GM19239 (cell line): Measurements from ENCODE around the gene TNFSF15.
A peak's percentile ranks its signal among the peaks of the same experiment; 100 is the strongest.

Experiments
- DNase-seq: peaks from one replicate; pipeline ENCODE4 v3.0.0; 2011; ENCODE audit warnings: low spot score; ENCODE audit not compliant: insufficient read length
- FAIRE-seq: peaks from 2 replicates; lab custom pipeline; 2011; peaks lifted over from hg19 to GRCh38; lab: Jason Lieb, UNC

TNFSF15 gene

GRCh38 chr9:114791736-114792135 lies 14.1 kb downstream of the TNFSF15 start:
- no peak for FAIRE-seq
- no peak for DNase-seq

- FAIRE-seq (no peak), DNase-seq (no peak)
These were observed 14.5 kb downstream of the TNFSF15 start for GRCh38 chr9:114791312-114791711.

DNA sequence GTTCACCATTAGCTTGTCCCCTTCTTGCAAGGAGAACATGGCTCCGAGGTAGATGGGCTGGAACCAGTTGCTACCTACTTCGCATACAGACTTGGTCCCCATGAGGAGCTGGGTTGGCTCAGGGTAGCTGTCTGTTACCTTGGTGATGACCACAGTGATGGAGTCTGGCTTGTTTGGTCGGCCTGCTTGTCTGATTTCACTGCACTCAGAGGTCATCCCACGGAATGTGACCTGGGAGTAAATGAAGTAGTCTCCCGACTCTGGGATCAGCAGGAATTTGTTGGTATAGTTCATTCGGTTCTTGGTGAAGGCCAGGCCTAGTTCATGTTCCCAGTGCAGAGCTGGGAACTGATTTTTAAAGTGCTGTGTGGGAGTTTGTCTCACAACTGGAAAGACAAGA lies 15.3 kb downstream of the TNFSF15 start:
- FAIRE-seq, result no peak
- no peak for DNase-seq

DNA sequence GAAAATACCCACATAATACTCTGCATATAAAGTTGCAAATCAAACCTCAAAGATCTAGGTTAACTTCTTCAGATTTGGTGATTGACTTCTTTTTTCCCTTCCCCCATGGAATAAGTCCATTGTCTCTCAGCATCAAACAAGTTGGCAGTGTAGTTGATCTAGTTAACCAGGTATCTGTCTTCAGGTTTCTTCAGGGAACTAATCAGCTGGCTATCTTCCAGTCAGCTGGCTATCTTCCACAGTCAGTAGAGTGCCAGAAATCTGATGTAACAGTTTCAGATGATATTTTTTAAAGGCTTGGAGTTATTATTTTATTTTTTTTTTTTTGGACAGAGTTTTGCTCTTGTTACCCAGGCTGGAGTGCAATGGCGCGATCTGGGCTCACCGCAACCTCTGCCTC lies 16.8 kb downstream of the TNFSF15 start:
- peak; percentile 4 for FAIRE-seq
- no peak for DNase-seq

- FAIRE-seq (no peak), DNase-seq (no peak)
These were observed 17.9 kb downstream of the TNFSF15 start for GRCh38 chr9:114787781-114788498.

DNA sequence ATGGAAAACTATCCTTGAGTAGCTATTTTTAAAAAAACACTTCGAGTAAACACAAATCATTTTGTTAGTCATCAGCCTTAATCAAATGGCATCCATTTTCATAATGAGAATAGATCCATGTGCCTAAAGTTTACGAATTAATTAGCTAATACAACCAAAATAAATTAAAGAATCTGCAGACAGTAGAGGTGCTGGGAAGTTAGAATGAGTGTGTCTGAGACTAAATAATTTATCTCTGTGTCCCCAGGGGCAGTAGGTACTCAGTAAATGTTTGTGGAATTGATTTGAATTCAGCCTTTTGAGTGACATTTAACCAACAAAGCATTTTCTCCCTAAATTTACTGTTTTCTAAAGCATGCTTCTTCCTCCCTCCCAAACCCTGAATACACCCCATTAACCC lies 18.6 kb downstream of the TNFSF15 start:
- no peak for FAIRE-seq
- no peak for DNase-seq

- no peak for DNase-seq
- FAIRE-seq, result no peak
These were observed 19.8 kb downstream of the TNFSF15 start for GRCh38 chr9:114785866-114786650.

- no peak for FAIRE-seq
- no peak for DNase-seq
These were observed 21.0 kb downstream of the TNFSF15 start for GRCh38 chr9:114784721-114785279.

- FAIRE-seq (no peak), DNase-seq (no peak)
These were observed 23.3 kb downstream of the TNFSF15 start for GRCh38 chr9:114782586-114782985.

DNA sequence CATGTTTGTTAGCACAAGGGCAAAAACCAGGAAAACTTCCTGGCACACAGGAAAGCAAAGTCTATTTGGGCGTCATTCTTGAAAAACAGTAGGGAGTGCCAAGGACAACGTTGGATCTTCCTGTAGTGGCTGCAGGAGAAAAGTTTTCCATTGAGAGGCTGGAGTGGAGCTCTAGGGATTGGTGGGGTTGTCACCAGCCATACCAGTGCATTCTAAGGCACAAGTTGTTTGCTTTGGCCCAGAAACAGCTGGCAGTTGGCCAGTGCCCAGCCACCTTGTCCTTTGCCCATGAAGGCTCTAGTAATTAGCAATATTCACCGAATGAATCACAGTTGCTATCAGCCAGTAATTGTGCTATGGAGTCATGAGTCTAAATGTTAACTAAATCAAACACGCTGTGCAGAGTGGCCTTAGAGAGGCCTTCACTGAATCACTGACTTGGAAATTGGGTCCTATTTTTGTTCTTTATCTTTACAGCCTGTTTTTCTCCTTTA lies 26.4 kb downstream of the TNFSF15 start:
- FAIRE-seq (no peak), DNase-seq (no peak)

- FAIRE-seq, result no peak
- DNase-seq, result no peak
These were observed 27.8 kb downstream of the TNFSF15 start for GRCh38 chr9:114777821-114778609.

DNA sequence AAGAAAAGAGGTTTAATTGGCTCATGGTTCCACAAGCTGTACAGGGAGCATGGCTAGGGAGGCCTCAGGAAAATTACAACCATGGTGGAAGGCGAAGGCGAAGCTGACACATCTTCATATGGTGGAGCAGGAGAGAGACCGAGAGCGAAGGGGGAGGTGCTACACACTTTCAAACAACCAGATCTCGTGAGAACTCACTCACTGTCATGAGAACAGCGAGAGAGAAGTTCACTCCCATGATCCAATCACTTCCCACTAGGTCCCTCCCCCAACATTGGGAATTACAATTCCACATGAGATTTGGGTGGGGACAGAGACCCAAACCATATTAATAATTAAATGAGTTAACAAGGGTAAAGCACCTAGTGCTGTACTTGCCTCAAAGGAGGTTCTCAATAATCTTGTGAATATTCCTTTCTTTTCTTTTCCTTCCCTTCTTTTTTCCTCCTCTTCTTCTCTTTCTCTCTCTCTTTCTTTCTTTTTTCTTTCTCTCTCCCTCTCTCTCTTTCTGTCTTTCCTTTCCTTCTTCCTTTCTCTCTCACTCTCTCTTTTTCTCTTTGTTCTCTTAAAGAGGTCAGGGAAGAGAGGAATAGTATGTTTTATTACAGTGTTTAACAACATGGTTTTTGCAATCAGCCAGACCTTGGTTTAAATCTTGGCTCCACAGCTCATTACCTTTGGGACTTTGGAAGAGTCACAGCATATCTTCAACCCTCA lies 29.0 kb downstream of the TNFSF15 start:
- FAIRE-seq, result no peak
- DNase-seq, result no peak

GRCh38 chr9:114775981-114776380 lies 29.9 kb downstream of the TNFSF15 start:
- DNase-seq (no peak), FAIRE-seq (no peak)

- FAIRE-seq, result no peak
- no peak for DNase-seq
These were observed 30.7 kb downstream of the TNFSF15 start for GRCh38 chr9:114775121-114775520.

DNA sequence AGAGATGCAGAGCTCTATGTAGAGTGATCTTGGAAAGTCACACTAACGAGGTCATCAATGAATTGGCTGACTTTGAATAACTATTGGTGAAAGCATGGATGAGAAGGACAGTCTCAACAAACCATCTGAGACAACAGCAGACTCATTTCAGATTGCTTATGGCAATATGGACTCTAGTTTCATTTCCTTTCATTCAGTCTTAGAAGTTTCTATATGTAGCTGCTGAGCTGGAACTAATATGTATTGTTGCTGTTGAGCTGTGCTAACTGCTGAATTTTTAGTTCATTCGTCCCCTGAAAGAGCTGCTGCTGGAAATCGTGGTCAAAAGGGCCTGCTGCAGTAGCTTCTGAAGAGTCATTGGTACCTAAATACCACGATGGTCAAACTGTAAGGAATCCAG lies 31.3 kb downstream of the TNFSF15 start:
- FAIRE-seq, result no peak
- no peak for DNase-seq

GRCh38 chr9:114771889-114772288 lies 34.0 kb downstream of the TNFSF15 start:
- DNase-seq (no peak), FAIRE-seq (no peak)

DNA sequence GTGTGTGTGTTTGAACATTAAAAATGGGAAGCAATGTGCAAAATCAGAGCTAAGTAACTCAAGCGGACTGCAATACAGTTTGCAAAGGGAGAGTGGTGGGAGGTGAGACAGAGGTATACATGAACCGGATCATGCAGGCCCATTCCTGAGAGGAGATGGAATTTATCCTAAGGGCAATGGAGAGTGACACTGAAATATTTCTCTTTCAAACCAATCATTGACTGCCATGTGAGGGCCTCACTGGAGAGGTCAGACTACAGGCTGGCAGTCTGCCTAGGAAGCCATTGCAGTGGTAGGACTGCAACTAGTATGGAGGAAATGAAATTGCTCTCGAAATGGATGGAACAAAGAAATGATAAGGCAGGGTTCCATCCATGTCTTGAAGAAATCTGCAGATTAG lies 34.8 kb downstream of the TNFSF15 start:
- FAIRE-seq (no peak), DNase-seq (no peak)

DNA sequence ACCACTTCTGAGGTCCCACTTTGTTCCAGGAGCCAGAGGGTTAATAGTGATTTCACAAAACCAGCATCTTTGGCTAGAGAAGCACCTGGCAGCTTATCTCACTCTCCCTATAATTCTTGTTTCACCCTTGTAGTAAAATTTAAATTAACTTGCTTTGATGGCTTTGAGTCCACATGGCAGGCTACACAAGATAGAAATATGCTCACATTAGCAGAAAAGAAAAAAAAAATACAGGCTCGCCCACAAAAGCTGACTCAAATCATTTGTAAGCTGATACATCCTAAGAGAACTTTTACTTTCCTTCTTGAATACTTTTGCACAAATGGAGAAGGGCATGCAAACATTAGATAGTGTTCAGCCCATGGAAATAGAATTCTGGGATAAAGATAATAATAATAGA lies 36.2 kb downstream of the TNFSF15 start:
- FAIRE-seq, result no peak
- DNase-seq, result no peak

- FAIRE-seq (no peak), DNase-seq (no peak)
These were observed 42.6 kb downstream of the TNFSF15 start for GRCh38 chr9:114763220-114763619.

DNA sequence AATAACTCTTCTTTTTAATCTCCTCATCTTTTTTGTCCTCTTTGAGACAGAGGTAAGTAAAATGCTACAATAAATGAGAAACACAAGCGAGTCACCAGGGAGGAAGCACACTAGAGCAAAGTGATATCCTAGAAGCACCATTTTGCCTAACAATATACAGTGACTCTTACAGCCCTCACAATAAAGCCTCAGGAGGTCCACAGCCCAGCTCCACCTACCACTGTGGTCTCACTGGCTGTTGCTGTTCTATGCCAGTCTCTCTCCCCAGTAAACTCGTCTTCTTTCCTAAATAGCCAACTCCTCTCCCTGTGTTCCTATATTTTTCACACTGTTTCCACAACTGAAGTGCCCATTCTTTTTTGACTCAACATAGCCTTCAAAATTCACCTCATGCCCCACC lies 44.3 kb downstream of the TNFSF15 start:
- DNase-seq (no peak), FAIRE-seq (no peak)
